Ishikawa (cell line): ENCODE measurements around the gene DHODH.

Experiments
- CREB1 ChIP-seq: IDR thresholded peaks from 2 replicates; pipeline ENCODE4 v1.6.1; 2012; ENCODE audit warnings: low read depth
- EP300 ChIP-seq: IDR thresholded peaks from 2 replicates; pipeline ENCODE4 v1.6.1; 2012; ENCODE audit warnings: borderline replicate concordance
- FOXM1 ChIP-seq: IDR thresholded peaks from 2 replicates; pipeline ENCODE4 v1.6.1; 2012; ENCODE audit warnings: low read depth, borderline replicate concordance
- MAX ChIP-seq: IDR thresholded peaks from 2 replicates; pipeline ENCODE4 v1.6.1; 2012
- RAD21 ChIP-seq: IDR thresholded peaks from 2 replicates; pipeline ENCODE4 v1.6.1; 2012; ENCODE audit warnings: low read depth
- TCF12 ChIP-seq: IDR thresholded peaks from 2 replicates; pipeline ENCODE4 v1.6.1; 2012; ENCODE audit warnings: low read depth
- USF1 ChIP-seq: IDR thresholded peaks from 2 replicates; pipeline ENCODE4 v1.6.1; 2012
- ZBTB7A ChIP-seq: IDR thresholded peaks from 2 replicates; pipeline ENCODE4 v1.6.1; 2012; ENCODE audit warnings: low read depth

- TF ChIP-seq RAD21, result peak; percentile 96
- no peak for TF ChIP-seq EP300
- TF ChIP-seq USF1, result no peak
- TF ChIP-seq CREB1, result no peak
- TF ChIP-seq TCF12, result no peak
- TF ChIP-seq ZBTB7A, result no peak
- TF ChIP-seq MAX, result no peak
- no peak for TF ChIP-seq FOXM1
These were observed 47.2 kb upstream of the DHODH start for GRCh38 chr16:71961066-71962039.
